GM19452 (cell line): ENCODE results near the gene STRC.
"Not testable (repeated sequence)": the region's sequence is repeated elsewhere in the genome, so short reads cannot be mapped to it uniquely, and the experiment has no call there.

ENCODE experiments used
- ATAC-seq: cut with Tn5 transposase; IDR thresholded peaks from one replicate; pipeline ENCODE4 v1.9.1; 2021; ENCODE audit not compliant: unreplicated experiment

STRC gene

GRCh38 chr15:43618700-43619099 lies at the start of gene STRC:
Gene STRC (minus strand): TSS chr15:43618800. CDS start chr15:43618722, 78 bp downstream.
- ATAC-seq = not testable (repeated sequence)

- ATAC-seq = not testable (repeated sequence)
Measured at GRCh38 chr15:43666177-43666576, 47.6 kb upstream of the STRC start.

GRCh38 chr15:43663333-43663732 lies 44.7 kb upstream of the STRC start:
- ATAC-seq = not testable (repeated sequence)

GRCh38 chr15:43662293-43662692 lies 43.7 kb upstream of the STRC start:
- not testable (repeated sequence) for ATAC-seq

GRCh38 chr15:43659727-43660126 lies 41.1 kb upstream of the STRC start:
- ATAC-seq = not testable (repeated sequence)

- ATAC-seq = not testable (repeated sequence)
Measured at GRCh38 chr15:43649430-43649926, 30.9 kb upstream of the STRC start.

GRCh38 chr15:43648649-43649429 lies 30.2 kb upstream of the STRC start, which contains the start of gene CATSPER2:
Gene CATSPER2 (minus strand): TSS chr15:43648844. CDS start chr15:43648061, 783 bp downstream.
- no peak for ATAC-seq

- ATAC-seq = peak; percentile 60
Measured at GRCh38 chr15:43638464-43639204, 20.0 kb upstream of the STRC start.

GRCh38 chr15:43626937-43627336 lies 8.3 kb upstream of the STRC start:
- not testable (repeated sequence) for ATAC-seq

GRCh38 chr15:43625106-43625505 lies 6.5 kb upstream of the STRC start:
- ATAC-seq = no peak

- not testable (repeated sequence) for ATAC-seq
Measured at GRCh38 chr15:43622068-43622799, 3.6 kb upstream of the STRC start.

GRCh38 chr15:43617750-43618149 lies 850 bp downstream of the STRC start:
- not testable (repeated sequence) for ATAC-seq

- ATAC-seq = not testable (repeated sequence)
Measured at GRCh38 chr15:43602233-43602632, 16.4 kb downstream of the STRC start.

GRCh38 chr15:43600200-43600599 lies 18.4 kb downstream of the STRC start:
- ATAC-seq = not testable (repeated sequence)

- not testable (repeated sequence) for ATAC-seq
Measured at GRCh38 chr15:43599131-43599530, 19.5 kb downstream of the STRC start.

- not testable (repeated sequence) for ATAC-seq
Measured at GRCh38 chr15:43593328-43594190, 25.0 kb downstream of the STRC start, which contains the start of gene CKMT1B. Gene CKMT1B (plus strand): TSS chr15:43594027. CDS start chr15:43594219, 192 bp downstream.

GRCh38 chr15:43592841-43593240 lies 25.8 kb downstream of the STRC start:
- not testable (repeated sequence) for ATAC-seq

GRCh38 chr15:43589778-43590466 lies 28.7 kb downstream of the STRC start, which contains the start of gene PPIP5K1:
Gene PPIP5K1 (minus strand): TSS chr15:43590208. CDS start chr15:43584504, 5,704 bp downstream.
- peak; percentile 98 for ATAC-seq

GRCh38 chr15:43574607-43575006 lies 44.0 kb downstream of the STRC start:
- ATAC-seq = not testable (repeated sequence)
